ENCODE data around the gene CCDC60.

Gene CCDC60

GRCh38 chr12:119334430-119335170 is at the start of gene CCDC60:
TSS of gene CCDC60 (plus strand) at chr12:119334729. CDS start at chr12:119335177, 448 bp downstream.
- no peak for DNase-seq

GRCh38 chr12:119288576-119288975 is 46.0 kb upstream of the CCDC60 start:
- DNase-seq: no peak

- no peak for DNase-seq
Measured at GRCh38 chr12:119292893-119293630, 41.5 kb upstream of the CCDC60 start.

GRCh38 chr12:119294211-119294610 is 40.3 kb upstream of the CCDC60 start:
- no peak for DNase-seq

- DNase-seq: no peak
Measured at GRCh38 chr12:119296535-119296934, 38.0 kb upstream of the CCDC60 start.

GRCh38 chr12:119299130-119299529 is 35.4 kb upstream of the CCDC60 start:
- no peak for DNase-seq

- DNase-seq: no peak
Measured at GRCh38 chr12:119301379-119301778, 33.1 kb upstream of the CCDC60 start.

- DNase-seq: no peak
Measured at GRCh38 chr12:119302451-119303080, 32.0 kb upstream of the CCDC60 start.

- DNase-seq: no peak
Measured at GRCh38 chr12:119306593-119306992, 27.9 kb upstream of the CCDC60 start.

GRCh38 chr12:119307747-119308146 is 26.8 kb upstream of the CCDC60 start:
- no peak for DNase-seq

- peak; percentile 56 for DNase-seq
Measured at GRCh38 chr12:119308708-119309456, 25.6 kb upstream of the CCDC60 start.

- no peak for DNase-seq
Measured at GRCh38 chr12:119311878-119312277, 22.7 kb upstream of the CCDC60 start.

GRCh38 chr12:119312904-119313303 is 21.6 kb upstream of the CCDC60 start:
- DNase-seq: no peak

- no peak for DNase-seq
Measured at GRCh38 chr12:119314290-119314689, 20.2 kb upstream of the CCDC60 start.

GRCh38 chr12:119319638-119320037 is 14.9 kb upstream of the CCDC60 start:
- DNase-seq: no peak

GRCh38 chr12:119320678-119321077 is 13.9 kb upstream of the CCDC60 start:
- no peak for DNase-seq

- no peak for DNase-seq
Measured at GRCh38 chr12:119322301-119322723, 12.2 kb upstream of the CCDC60 start.

GRCh38 chr12:119325813-119326212 is 8.7 kb upstream of the CCDC60 start:
- DNase-seq: no peak

GRCh38 chr12:119326341-119326740 is 8.2 kb upstream of the CCDC60 start:
- no peak for DNase-seq

GRCh38 chr12:119327471-119327870 is 7.1 kb upstream of the CCDC60 start:
- DNase-seq: no peak

- DNase-seq: no peak
Measured at GRCh38 chr12:119328111-119328510, 6.4 kb upstream of the CCDC60 start.

- no peak for DNase-seq
Measured at GRCh38 chr12:119338593-119339363, 4.2 kb downstream of the CCDC60 start.
